ENCODE measurements around the gene DIP2C.

DNA sequence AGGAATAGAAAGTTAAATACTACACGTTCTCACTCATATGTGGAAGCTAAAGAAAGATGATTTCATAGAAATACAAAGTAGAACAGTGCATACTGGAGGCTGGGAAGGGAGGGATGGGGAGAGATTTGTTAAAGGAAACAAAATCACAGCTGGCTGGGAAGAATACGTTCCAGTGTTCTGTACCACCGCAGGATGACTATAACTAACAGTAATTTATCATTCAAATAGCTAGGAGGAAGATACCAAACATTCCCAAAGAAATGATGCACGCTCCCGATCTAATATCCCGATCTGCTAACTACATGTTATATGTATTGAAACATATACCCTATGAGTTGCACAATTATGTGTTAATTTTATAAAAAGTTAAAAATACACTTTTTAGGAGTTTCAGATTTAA is 391.9 kb downstream of the DIP2C start:
- TF ChIP-seq, protein P1, sequence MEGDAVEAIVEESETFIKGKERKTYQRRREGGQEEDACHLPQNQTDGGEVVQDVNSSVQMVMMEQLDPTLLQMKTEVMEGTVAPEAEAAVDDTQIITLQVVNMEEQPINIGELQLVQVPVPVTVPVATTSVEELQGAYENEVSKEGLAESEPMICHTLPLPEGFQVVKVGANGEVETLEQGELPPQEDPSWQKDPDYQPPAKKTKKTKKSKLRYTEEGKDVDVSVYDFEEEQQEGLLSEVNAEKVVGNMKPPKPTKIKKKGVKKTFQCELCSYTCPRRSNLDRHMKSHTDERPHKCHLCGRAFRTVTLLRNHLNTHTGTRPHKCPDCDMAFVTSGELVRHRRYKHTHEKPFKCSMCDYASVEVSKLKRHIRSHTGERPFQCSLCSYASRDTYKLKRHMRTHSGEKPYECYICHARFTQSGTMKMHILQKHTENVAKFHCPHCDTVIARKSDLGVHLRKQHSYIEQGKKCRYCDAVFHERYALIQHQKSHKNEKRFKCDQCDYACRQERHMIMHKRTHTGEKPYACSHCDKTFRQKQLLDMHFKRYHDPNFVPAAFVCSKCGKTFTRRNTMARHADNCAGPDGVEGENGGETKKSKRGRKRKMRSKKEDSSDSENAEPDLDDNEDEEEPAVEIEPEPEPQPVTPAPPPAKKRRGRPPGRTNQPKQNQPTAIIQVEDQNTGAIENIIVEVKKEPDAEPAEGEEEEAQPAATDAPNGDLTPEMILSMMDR (IDR thresholded peaks at IDR 0.05) = no peak
- TF ChIP-seq POLR2A (IDR thresholded peaks at IDR 0.05) (no peak), POLR2AphosphoS5 (IDR thresholded peaks at IDR 0.05) (no peak)
